ENCODE data around the gene CD63. TPM values are rescaled to one million over a fixed set of nuclear protein-coding genes. Genes with fewer than 3 reads are reported as not detected.

CD63 gene
- total RNA-seq, 1 donor from 2014 or later = 1,148 TPM

DNA sequence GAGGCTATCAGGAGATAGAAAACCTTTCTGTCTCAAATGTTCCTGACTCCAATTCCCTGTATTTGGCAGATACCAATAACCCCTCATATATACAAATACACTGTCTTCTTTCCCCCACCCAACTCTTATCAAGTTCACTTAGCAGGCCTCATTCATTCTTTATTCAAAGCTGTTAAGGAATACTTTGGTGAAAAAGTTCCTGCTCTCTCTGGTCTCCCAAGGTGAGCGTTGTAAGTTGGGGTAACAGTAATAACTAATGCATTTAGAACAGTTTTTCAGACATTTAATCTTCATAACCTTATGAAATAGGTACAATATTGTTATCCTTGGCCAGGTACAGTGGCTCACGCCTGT lies 10.2 kb upstream of the CD63 start:
- DNase-seq (ENCODE audit: low spot score) = no peak

DNA sequence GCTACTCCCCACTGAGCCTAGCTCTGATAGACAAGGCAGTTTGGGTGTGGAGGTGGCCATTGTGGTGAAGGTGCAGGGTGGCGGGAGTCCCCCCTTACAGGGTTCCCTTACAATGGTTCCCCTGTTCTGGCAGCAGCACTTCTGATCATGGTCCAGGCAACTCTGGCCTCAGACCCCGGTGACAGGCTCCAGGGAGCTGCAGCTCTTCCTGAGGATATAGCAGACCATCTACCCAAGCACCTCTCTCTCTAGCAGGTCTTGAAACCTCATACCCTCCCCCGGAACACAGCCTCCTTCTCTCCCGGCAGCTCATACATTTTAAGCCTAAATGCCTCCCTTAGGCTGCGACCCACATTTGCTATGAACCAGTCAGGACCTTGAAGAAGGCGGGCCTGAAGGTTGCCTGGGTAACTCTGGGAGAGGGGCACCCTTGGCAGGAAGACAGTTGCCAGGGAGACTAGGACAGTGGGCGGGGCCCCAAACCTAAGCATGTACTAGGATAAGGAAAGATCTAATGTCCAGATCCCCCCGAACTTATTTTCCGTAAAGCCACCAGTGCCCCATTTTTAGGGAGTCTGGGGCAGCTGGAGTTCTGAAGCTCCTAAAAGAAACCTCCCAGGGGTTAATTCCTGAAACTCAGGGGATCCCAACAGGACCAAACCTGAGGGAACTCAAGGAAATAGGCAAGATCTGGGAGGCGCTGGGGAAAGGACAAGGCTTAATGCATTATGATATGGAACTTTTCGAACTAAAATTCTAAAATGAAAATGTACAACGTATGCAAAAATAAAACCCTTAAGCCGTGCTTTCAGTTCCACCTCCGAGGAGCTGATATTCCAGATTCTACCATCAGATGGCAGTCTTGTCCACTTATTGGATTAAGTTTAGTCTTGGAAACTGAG lies 9.6 kb upstream of the CD63 start:
- DNase-seq (ENCODE audit: low spot score) = peak; percentile 90

DNA sequence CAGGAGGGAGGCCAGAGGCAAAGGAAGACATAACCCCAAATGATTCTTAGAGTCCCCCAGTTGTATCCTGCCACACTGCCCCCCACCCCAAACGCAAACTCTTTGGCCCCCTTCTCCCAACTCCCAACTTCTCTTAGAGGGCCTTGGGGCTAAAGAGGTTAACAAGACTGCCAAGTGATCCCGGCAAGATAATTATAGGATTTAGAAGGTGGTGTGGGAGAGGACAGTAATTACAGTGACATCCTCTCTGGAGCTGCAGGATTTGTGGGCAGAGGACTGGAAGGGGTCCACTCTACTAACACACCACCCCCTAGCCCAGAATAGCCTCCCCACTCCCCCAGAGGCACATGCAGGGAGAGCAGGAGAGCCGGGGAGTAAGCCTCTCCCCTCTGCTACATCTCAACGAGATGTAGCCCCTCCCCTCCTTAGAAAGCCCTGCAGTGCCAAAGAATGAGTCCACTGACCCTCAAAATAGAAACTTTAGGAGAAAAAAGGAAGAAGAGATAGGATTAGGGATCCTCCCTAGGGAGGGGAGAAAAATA lies 8.8 kb upstream of the CD63 start:
- DNase-seq (ENCODE audit: low spot score) = no peak

DNA sequence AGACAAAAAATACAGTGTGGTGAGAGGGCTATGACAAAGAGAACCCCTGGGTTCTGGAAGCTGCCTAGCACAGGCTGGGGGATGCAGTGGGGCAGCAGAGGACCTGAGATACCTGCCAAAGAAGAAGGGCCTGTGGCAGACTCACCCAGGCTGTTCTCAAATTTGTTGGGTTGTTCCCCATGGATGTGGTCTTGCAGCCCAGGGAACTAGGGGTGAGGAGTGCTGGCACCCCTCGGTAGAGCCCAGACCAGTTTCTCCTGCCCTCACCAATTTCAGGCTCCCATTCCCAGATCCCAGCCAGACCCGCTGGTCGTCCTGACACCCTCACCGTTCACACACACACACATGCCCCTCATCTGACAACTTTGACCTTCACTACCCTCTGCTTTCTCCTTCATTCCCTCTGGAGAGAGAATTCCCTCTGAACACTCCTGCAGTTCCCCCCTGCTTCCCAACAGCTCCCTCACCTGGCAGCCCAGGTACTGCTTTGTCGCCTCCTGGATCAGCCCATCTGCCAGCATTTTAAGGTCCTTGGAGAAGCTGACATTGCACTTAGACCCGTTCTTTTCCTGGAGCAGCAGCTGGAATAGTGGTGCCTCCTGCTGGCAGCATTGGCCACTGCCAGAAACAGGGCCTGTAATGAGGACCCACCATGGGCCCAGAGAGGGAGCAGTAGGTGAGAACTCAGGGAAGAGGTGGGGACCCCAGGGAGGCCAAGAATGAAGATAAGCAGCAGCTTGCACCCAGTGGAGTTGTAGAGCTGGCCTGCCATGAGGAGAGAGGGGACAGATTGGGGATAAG lies 8.2 kb upstream of the CD63 start:
- DNase-seq (ENCODE audit: low spot score) = peak; percentile 80

DNA sequence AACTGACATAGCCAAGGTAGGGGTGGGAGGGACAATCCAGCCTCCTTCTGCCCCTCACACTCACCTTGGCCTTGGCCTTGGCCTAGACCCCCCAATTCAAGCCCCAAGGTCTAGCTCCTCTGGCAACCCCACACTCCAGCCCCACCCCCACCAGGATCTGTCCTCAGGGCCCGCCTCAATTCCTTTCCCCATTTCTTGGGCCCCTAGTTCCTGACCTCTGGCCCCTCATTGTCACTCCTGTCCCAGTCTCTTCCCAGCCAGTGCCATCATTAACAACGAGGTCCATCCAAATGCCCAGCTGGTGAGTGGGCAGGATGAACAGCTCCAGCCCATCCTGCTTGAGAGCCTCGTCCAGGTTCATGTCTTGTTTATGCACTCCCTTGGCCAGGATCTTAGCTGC lies 7.3 kb upstream of the CD63 start:
- no peak for DNase-seq (ENCODE audit: low spot score)

DNA sequence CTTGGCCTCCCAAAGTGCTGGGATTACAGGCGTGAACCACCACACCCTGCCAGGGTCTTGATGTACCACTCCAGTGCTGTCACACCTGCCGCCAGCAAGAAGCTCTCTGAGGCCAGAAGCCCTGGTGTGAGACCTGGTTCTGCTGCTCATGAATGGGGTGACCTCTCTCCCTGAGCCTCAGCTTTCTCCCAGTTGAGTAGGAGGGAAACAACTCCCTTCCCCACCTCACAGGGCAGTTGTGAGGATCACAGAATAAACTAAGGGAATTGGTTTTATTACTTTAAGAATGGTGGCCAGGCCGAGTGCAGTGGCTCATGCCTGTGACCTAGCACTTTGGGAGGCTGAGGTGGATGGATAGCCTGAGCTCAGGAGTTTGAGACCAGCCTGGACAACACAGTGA lies 5.8 kb upstream of the CD63 start:
- no peak for DNase-seq (ENCODE audit: low spot score)

DNA sequence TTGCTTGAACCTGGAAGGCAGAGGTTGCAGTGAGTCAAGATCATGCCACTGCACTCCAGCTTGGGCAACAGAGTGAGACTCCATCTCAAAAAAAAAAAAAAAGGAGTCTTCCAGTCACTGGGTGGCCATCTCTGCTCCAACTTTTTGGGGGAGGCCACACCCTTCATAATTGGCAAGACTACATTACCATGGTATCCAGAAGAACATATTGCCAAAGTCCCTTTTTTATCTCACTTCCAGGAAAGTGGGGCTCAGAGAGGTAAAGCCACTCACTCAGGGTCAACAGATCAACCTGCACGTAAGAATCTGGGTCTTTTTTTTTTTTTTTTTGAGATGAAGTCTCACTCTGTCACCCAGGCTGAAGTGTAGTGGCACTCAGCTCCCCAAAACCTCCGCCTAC lies 5.0 kb upstream of the CD63 start:
- no peak for DNase-seq (ENCODE audit: low spot score)

DNA sequence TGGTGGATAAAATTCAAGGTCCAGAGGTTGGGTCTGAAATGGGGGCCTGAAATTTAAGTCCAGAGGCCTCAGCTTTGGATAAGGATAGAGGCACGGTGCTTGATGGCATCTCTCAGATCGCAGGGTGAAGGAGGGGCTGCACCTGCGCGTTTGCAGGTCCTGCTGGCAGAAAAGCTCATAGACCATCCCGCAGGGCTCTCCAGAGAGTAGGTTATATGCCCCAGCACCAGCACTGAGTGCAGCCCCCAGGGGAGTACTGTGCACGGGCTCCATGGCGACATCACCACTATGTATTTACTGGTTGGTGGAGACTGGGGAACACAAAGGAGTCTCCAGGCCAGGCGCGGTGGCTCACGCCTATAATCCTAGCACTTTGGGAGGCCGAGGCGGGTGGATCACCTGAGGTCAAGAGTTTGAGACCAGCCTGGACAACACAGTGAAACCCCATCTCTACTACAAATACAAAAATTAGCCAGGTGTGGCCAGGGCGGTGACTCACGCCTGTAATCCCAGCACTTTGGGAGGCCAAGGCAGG lies 4.3 kb upstream of the CD63 start:
- DNase-seq (ENCODE audit: low spot score) = no peak

DNA sequence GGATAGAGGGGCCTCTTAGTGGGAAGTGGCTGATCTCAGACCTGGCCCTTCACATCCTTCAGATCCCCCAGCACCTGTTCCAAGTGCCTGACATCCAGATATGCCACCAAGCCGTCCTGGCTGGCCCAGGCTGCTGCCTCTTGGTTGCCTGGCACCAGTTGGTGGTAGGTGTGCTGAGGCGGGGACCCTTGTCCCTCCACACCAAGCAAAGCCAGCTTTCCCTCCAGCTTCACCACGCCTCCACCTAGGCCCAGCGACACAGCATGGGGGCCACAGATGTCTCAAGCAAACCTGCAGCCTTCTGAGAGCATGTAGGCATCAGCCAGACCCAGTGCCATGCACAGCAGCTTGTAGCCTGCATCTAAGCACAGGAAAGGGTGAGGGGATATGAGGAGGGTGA lies 3.5 kb upstream of the CD63 start:
- no peak for DNase-seq (ENCODE audit: low spot score)

DNA sequence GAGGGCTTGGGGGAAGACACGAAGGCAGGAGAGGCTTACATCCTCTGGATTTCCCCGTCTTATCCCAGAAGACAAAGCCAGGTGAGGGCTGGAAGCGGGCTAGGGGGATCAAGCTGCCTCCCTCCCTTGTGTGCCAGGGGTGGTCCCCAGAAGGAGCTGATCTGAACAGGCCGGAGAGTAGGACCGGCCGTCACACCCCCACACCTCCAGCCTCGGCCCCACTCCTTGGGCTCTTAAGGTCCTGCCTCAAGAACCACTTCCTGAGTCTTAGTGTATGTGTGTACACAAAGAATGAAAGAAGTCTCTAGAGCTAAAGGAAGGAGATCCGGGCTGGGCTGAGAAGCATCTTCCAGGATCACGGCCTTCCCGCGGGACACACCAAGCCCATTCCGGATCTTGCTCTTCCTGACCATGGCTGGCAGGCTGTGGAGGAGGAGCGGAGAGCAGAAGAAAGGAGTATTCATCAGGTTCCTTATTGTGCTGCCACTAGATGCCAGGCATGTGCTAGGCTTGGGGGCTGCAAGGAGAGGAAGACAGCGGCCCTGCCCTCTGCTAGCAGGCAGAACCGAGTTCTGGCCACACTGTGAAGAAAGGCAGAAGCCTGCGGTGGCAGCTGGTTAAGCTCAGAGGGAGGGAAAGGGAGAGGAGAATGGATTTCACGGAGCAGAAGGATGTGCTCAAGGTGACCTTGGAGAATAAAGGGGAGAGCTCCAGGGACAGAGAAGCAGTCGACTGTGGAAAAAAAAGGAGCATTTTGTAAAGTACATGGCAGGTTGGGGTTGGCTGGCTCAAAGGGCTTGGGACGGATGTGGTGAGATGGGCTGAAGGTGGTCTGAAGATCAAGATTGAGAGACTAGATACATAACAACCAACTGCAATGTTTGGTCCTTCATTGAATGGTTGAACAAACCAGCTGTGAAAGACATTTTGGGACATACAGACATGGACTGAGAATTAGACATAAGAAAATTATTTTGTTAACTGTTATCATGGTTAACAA lies 1.3 kb upstream of the CD63 start:
- peak; percentile 54 for DNase-seq (ENCODE audit: low spot score)

DNA sequence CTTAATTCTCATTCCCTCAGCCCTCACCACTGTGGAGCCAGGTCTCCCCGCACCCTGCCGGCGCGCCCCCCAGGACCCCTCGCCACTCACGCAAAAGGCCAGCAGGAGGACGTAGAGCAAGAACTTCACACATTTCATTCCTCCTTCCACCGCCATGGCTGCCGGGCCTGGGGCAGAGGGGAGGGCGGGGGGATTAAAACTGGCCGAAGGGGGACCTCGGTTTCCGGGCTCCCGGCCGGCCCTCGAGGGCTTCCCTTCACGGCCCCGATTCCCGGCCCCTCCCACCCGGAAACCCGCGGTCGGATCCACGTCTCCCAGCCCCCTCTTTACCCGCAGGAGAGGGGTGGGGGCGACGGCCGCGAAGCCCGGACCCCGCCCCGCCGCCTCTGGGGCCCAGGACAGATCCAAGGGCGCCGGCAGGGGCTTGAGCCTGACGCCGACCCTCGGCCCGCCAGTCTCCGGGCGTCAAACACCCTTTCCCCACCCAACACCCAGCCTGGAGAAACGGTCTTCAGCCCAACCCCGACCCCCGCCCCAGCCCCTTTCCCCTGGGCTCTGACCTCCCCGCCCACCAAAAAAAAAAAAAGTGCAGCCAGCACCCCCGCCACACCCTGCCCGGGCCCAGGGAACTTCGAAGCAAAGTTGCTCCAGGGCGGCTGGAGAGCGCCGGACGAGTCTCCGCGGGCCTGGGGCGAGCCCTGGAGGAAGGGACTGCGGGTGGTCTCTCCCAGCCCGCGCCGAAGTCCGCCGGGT lies 447 bp downstream of the CD63 start:
- DNase-seq (ENCODE audit: low spot score) = peak; percentile 76

DNA sequence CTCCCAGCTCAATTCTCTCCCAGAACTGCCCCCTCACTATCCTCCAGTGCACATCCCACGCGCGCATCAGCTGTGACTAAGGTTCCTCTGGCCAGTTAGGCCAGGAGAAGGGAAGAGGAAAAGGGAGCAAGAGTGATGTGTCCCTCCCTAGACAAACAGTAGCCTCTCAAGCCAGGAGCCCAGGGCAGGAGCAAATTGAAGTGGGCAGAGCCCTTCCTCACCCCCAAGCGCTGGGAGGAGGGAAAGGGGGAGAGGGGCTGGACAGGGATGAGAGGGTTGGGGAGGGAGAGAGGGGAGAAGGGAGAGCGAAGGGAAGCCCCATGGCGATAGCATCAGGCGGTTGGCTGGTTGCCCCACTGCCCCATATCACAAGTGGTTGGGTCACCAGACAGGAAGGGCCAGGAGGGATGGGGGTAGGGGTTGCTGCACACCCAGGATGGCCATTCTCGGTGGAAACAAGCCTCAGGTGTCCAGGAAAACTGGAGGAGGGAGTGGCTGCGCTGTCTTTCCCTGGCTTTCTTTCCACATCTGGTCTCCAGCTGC lies 1.1 kb downstream of the CD63 start:
- DNase-seq (ENCODE audit: low spot score) = peak; percentile 62

DNA sequence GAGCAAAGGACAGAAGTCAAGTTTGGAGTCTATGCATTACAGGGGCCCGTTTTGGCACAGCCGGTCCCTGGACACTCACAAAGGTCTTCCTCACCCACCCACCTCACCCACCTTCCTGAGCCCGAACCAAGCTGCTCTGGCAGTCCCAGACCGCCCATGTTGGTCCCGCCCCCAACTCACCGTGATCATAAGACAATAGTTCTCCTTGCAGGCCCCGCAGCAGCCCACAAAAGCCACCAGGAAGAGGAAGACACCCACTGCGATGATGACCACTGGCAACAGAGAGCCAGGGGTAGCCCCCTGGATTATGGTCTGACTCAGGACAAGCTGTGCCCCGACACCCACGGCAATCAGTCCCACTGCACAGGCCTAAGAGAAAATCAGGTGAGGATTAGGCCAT lies 1.8 kb downstream of the CD63 start:
- no peak for DNase-seq (ENCODE audit: low spot score)

DNA sequence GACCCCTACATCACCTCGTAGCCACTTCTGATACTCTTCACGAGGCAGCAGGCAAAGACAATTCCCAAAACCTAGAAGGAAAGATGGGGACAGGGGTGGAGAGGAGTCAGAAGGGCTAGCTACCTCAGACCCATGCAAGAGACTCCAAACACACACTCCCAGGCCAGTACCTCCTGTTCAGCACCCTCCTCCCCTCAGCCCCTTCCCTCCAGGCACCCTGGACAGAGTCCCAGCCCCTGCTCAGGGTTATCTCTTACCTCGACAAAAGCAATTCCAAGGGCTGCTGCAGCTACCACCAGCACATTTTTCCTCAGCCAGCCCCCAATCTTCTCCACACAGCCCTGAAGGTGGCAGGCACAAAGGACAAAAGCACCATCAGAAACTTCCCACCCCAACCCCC lies 3.3 kb downstream of the CD63 start:
- DNase-seq (ENCODE audit: low spot score) = no peak

DNA sequence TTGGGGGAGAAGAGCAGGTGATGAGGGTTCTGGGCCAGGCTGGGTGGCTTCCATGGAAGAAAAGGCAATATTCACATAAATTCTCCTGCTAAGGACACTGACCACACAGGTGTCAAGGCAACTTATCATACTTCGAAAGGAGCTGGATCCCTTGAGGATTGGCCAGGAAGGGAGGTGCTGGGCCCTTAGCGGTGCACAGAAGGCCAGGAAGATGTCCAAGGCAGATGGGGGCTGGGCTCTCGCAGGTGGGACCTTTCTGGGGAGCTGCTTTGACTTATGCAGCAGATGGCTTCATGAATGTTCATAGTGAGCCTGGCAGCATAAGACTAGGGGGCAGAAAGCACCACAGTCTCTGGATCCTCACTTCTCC lies 3.9 kb downstream of the CD63 start:
- DNase-seq (ENCODE audit: low spot score) = no peak

DNA sequence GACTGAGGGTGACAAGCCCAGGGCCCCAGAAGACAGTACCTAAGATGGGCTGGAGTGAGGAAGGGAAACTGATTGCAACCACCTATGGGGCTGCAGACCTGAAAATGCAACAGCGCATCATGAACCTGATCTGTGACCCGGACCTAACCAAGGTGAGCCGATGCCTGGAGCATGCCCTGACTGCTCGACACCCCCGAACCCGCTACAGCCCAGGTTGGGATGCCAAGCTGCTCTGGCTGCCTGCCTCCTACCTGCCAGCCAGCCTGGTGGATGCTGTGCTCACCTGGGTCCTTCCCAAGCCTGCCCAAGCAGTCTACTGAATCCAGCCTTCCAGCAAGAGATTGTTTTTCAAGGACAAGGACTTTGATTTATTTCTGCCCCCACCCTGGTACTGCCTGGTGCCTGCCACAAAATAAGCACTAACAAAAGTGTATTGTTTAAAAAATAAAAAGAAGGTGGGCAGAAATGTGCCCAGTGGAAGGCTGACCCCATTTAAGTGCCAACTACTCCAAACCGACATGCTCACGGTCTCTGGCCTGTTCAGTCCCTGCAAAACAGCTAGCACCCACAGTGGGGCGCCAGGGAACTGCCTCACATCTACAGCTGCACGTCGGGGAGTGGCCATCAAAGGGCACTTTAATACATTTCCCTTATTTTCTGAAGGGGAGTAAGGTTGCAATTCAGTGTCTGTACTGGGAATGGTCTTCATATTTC lies 4.4 kb downstream of the CD63 start:
- peak; percentile 74 for DNase-seq (ENCODE audit: low spot score)

DNA sequence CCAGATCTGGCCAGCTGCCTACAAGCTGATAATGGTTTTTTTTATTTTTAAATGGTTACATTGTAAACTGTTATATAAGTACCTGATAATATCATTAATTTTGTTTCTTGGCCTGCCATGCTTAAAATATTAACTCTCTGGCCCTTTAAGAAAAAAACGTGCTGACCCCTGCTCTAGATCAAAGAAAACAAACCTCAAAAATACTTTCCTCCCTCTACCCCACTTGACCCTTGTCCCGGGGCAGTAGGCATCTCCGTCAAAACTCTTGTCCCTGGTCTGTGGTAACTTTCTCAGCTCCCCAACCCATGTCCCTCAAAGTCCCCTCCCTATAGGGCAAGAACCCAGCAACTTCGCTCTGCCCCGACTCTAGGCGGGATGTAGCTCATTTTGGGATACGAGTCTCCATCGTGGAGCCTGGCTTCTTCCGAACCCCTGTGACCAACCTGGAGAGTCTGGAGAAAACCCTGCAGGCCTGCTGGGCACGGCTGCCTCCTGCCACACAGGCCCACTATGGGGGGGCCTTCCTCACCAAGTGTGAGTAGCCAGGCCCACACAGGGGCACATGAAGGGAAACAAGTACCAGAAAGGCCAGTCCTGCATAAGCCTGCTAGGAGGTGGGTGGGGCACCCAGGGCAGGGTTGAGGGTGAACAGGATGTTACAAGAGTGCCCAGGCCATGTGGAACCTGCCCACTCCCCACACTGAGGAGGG lies 5.1 kb downstream of the CD63 start:
- no peak for DNase-seq (ENCODE audit: low spot score)

DNA sequence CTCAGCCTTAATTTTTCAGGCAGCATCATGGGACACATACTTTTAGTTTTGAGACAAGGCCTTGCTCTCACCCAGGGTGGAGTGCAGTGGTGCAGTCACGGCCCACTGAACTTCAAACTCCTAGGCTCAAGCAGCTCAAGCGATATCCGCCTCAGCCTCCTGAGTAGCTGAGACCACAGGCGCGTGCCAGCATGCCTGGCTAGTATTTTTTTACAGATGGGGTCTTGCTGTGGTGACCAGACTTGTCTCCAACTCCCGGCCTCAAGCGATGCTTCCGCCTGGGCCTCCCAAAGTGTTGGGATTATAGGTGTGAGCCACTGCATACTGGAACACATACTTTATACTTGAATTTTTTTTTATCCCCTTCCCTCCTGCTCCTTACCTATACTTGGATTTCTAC lies 5.9 kb downstream of the CD63 start:
- no peak for DNase-seq (ENCODE audit: low spot score)

DNA sequence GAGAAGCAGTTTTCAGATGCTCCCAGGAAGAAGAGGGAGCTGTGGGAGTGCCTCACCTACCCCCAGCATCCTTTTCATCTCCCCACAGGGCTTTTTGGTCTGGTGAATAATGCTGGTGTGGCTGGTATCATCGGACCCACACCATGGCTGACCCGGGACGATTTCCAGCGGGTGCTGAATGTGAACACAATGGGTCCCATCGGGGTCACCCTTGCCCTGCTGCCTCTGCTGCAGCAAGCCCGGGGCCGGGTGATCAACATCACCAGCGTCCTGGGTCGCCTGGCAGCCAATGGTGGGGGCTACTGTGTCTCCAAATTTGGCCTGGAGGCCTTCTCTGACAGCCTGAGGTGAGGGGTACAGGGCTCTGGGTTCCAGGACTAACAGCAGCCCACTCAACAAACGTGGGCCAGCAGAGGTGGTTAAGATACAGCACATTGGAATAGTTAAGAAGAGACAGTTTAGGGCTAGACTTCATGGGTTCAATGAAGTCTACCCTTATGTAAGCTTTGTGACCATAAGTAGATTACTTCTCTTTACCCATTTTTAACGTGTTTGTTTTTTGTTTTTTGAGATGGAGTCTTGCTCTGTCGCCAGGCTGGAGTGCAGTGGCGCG lies 7.1 kb downstream of the CD63 start:
- DNase-seq (ENCODE audit: low spot score) = no peak

All from mucosa of gallbladder (tissue), 1 donor.